GM18517 (cell line): ENCODE data around the gene FOXC2.

Source experiments
- ATAC-seq: cut with Tn5 transposase; IDR thresholded peaks from one replicate; pipeline ENCODE4 v1.9.1; 2021; ENCODE audit warnings: mild to moderate bottlenecking, moderate library complexity; ENCODE audit not compliant: unreplicated experiment

The FOXC2 gene

GRCh38 chr16:86610779-86611524 is 44.3 kb downstream of the FOXC2 start:
- ATAC-seq = no peak

GRCh38 chr16:86611525-86611855 is 44.9 kb downstream of the FOXC2 start:
- no peak for ATAC-seq

DNA sequence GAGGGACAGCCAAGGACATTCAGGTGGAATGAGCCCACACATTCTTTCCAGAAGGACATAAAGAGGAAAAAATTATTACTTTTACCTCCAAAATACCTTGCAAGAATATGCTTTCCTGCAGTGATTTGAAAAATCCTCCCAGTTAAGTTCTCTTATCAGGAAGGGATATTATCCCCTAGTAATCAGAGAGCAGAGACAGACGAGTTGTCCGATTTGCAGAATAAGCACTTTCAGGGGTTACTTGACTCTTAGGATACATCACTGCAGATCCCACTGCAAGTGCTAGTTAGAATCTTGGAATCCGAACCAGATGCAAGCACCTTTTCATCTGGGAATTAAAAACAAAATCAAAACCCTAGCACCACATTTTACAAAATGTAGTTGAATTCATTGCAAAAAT is 45.3 kb downstream of the FOXC2 start:
- no peak for ATAC-seq

- no peak for ATAC-seq
These were observed 48.1 kb downstream of the FOXC2 start for GRCh38 chr16:86614699-86615098.

GRCh38 chr16:86616906-86617305 is 50.3 kb downstream of the FOXC2 start:
- no peak for ATAC-seq

GRCh38 chr16:86618431-86619238 is 52.0 kb downstream of the FOXC2 start:
- ATAC-seq = no peak
